T-helper 2 cell treated with Interferon-gamma antibody and Interleukin-4, amounts not matched to agents 5 μg/mL and 100 μg/mL, for 36 hours (primary cell): ENCODE measurements around the gene KIAA1217.

Source experiments
- DNase-seq: peaks from one replicate; pipeline ENCODE4 v3.0.0; 2021; ENCODE audit warnings: low spot score
- H3K27ac Mint-ChIP-seq: one replicate; pipeline ENCODE4 v1.8.0; 2021; ENCODE audit warnings: mild to moderate bottlenecking, mixed read lengths
- H3K27me3 Mint-ChIP-seq: one replicate; pipeline ENCODE4 v1.8.0; 2021; ENCODE audit warnings: low read depth, mixed read lengths
- H3K36me3 Mint-ChIP-seq: one replicate; pipeline ENCODE4 v1.8.0; 2021; ENCODE audit warnings: low read depth, mixed read lengths
- H3K4me1 Mint-ChIP-seq: one replicate; pipeline ENCODE4 v1.8.0; 2021; ENCODE audit warnings: low read depth, mixed read lengths
- H3K4me3 Mint-ChIP-seq: one replicate; pipeline ENCODE4 v1.8.0; 2022; ENCODE audit warnings: mild to moderate bottlenecking, moderate library complexity, mixed read lengths
- H3K9me3 Mint-ChIP-seq: one replicate; pipeline ENCODE4 v1.8.0; 2021; ENCODE audit warnings: mixed read lengths

The KIAA1217 gene

GRCh38 chr10:24406809-24407483 lies 198.0 kb downstream of the KIAA1217 start:
- Mint-ChIP-seq H3K9me3 (no peaks in the 10 kb centered on the region), H3K4me3 (no peak overlapping the region), H3K27ac (no peak overlapping the region), H3K27me3 (no peaks in the 10 kb centered on the region), H3K4me1 (no peaks in the 10 kb centered on the region), H3K36me3 (no peaks in the 10 kb centered on the region)
- no peak for DNase-seq

- no peaks in the 10 kb centered on the region for H3K36me3 Mint-ChIP-seq
- no peak overlapping the region for H3K27ac Mint-ChIP-seq
- H3K4me3 Mint-ChIP-seq, result no peak overlapping the region
- H3K27me3 Mint-ChIP-seq, result no peaks in the 10 kb centered on the region
- H3K4me1 Mint-ChIP-seq, result no peaks in the 10 kb centered on the region
- DNase-seq, result no peak
- no peaks in the 10 kb centered on the region for H3K9me3 Mint-ChIP-seq
Measured at GRCh38 chr10:24407928-24408327, 199.0 kb downstream of the KIAA1217 start.

GRCh38 chr10:24408365-24408764 lies 199.4 kb downstream of the KIAA1217 start:
- Mint-ChIP-seq H3K27ac (no peak overlapping the region), H3K9me3 (no peaks in the 10 kb centered on the region), H3K36me3 (no peaks in the 10 kb centered on the region), H3K27me3 (no peaks in the 10 kb centered on the region), H3K4me3 (no peak overlapping the region), H3K4me1 (no peaks in the 10 kb centered on the region)
- DNase-seq, result no peak

- no peaks in the 10 kb centered on the region for H3K4me1 Mint-ChIP-seq
- H3K9me3 Mint-ChIP-seq, result no peaks in the 10 kb centered on the region
- H3K27ac Mint-ChIP-seq, result no peak overlapping the region
- peaks cover 2% of the 10 kb centered on the region for H3K27me3 Mint-ChIP-seq
- H3K4me3 Mint-ChIP-seq, result no peak overlapping the region
- DNase-seq, result no peak
- H3K36me3 Mint-ChIP-seq, result no peaks in the 10 kb centered on the region
Measured at GRCh38 chr10:24414597-24414996, 205.7 kb downstream of the KIAA1217 start.

GRCh38 chr10:24415455-24416125 lies 206.7 kb downstream of the KIAA1217 start:
- Mint-ChIP-seq H3K9me3 (no peaks in the 10 kb centered on the region), H3K4me1 (no peaks in the 10 kb centered on the region), H3K27ac (no peak overlapping the region), H3K4me3 (no peak overlapping the region), H3K36me3 (no peaks in the 10 kb centered on the region), H3K27me3 (peaks cover 2% of the 10 kb centered on the region)
- no peak for DNase-seq

GRCh38 chr10:24416248-24416647 lies 207.3 kb downstream of the KIAA1217 start:
- Mint-ChIP-seq H3K27ac (no peak overlapping the region), H3K9me3 (no peaks in the 10 kb centered on the region), H3K4me3 (no peak overlapping the region), H3K36me3 (no peaks in the 10 kb centered on the region), H3K4me1 (no peaks in the 10 kb centered on the region), H3K27me3 (peaks cover 2% of the 10 kb centered on the region)
- no peak for DNase-seq

- H3K36me3 Mint-ChIP-seq, result no peaks in the 10 kb centered on the region
- H3K4me1 Mint-ChIP-seq, result no peaks in the 10 kb centered on the region
Measured at GRCh38 chr10:24417053-24417452, 208.1 kb downstream of the KIAA1217 start.

GRCh38 chr10:24418532-24418931 lies 209.6 kb downstream of the KIAA1217 start:
- no peak for DNase-seq
- Mint-ChIP-seq H3K4me1 (no peaks in the 10 kb centered on the region), H3K27me3 (peaks cover 2% of the 10 kb centered on the region), H3K36me3 (no peaks in the 10 kb centered on the region), H3K27ac (no peak overlapping the region), H3K9me3 (no peaks in the 10 kb centered on the region), H3K4me3 (no peak overlapping the region)

More at GRCh38 chr10:24417053-24417452, 208.1 kb downstream of the KIAA1217 start:
- H3K9me3 Mint-ChIP-seq, result no peaks in the 10 kb centered on the region
- H3K4me3 Mint-ChIP-seq, result no peak overlapping the region
- H3K27me3 Mint-ChIP-seq, result peaks cover 2% of the 10 kb centered on the region
- H3K27ac Mint-ChIP-seq, result no peak overlapping the region
- no peak for DNase-seq

GRCh38 chr10:24419066-24419465 lies 210.1 kb downstream of the KIAA1217 start:
- DNase-seq, result no peak
- Mint-ChIP-seq H3K9me3 (no peaks in the 10 kb centered on the region), H3K27ac (no peak overlapping the region), H3K27me3 (peaks cover 2% of the 10 kb centered on the region), H3K4me3 (no peak overlapping the region), H3K4me1 (no peaks in the 10 kb centered on the region), H3K36me3 (no peaks in the 10 kb centered on the region)

GRCh38 chr10:24425151-24425550 lies 216.2 kb downstream of the KIAA1217 start:
- no peak for DNase-seq
- H3K4me3 Mint-ChIP-seq, result no peak overlapping the region
- H3K9me3 Mint-ChIP-seq, result no peaks in the 10 kb centered on the region
- H3K4me1 Mint-ChIP-seq, result no peaks in the 10 kb centered on the region
- no peak overlapping the region for H3K27ac Mint-ChIP-seq
- H3K27me3 Mint-ChIP-seq, result no peaks in the 10 kb centered on the region
- H3K36me3 Mint-ChIP-seq, result no peaks in the 10 kb centered on the region

- H3K4me3 Mint-ChIP-seq, result no peak overlapping the region
- no peaks in the 10 kb centered on the region for H3K9me3 Mint-ChIP-seq
- H3K36me3 Mint-ChIP-seq, result no peaks in the 10 kb centered on the region
- DNase-seq, result no peak
- H3K27me3 Mint-ChIP-seq, result no peaks in the 10 kb centered on the region
- H3K4me1 Mint-ChIP-seq, result no peaks in the 10 kb centered on the region
- H3K27ac Mint-ChIP-seq, result no peak overlapping the region
Measured at GRCh38 chr10:24427678-24428409, 218.9 kb downstream of the KIAA1217 start.

- H3K4me1 Mint-ChIP-seq, result no peaks in the 10 kb centered on the region
- H3K9me3 Mint-ChIP-seq, result no peaks in the 10 kb centered on the region
- no peak overlapping the region for H3K4me3 Mint-ChIP-seq
- H3K27me3 Mint-ChIP-seq, result no peaks in the 10 kb centered on the region
- no peak for DNase-seq
- no peaks in the 10 kb centered on the region for H3K36me3 Mint-ChIP-seq
- no peak overlapping the region for H3K27ac Mint-ChIP-seq
Measured at GRCh38 chr10:24428410-24428782, 219.5 kb downstream of the KIAA1217 start.

- H3K4me1 Mint-ChIP-seq, result no peaks in the 10 kb centered on the region
- no peak overlapping the region for H3K4me3 Mint-ChIP-seq
- no peak overlapping the region for H3K27ac Mint-ChIP-seq
- no peaks in the 10 kb centered on the region for H3K9me3 Mint-ChIP-seq
- DNase-seq, result no peak
- no peaks in the 10 kb centered on the region for H3K27me3 Mint-ChIP-seq
- H3K36me3 Mint-ChIP-seq, result no peaks in the 10 kb centered on the region
Measured at GRCh38 chr10:24430591-24430990, 221.7 kb downstream of the KIAA1217 start.
